NOMO-1 treated with dmso at 0.1 percent for 144 hours (cell line): ENCODE data around the gene CELF2.
A peak's percentile ranks its signal among the peaks of the same experiment; 100 is the strongest.
"Not testable (repeated sequence)": the region's sequence is repeated elsewhere in the genome, so short reads cannot be mapped to it uniquely, and the experiment has no call there.

Source experiments
- DNase-seq: peaks from one replicate; lab custom pipeline; 2025; ENCODE audit not compliant: unreplicated experiment; lab: John Stamatoyannopoulos, UW

Gene CELF2

DNA sequence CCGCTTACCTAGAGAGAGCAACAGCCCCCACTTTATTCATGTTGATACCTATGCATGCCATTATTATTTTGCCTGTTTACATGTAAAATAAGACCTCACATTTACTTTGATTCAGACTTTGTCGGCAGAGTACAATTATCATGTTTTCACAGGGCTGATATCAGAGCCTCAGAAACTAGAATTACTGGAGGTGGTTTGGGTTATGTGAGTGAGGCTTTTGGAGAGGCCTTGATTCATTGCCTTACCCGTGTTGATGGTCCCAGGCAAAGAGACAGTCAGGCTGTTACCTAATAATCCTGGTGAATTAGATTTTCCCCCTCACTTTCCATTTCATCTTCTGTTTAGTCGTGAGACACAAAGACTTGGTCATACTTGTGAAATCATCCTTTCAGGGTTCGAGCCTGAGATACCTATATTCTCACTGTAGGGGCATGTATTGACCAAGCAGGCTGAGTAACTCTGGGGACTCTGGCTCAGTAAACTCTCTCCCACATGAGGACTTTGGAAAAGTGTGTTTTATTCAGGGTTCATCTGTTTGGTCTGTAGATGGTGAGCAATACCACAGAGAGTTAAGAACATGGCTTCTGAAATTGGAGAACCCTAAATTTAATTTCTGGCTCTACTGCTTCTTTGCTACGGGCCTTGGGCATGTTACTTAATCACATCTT is 150.9 kb downstream of the CELF2 start:
- no peak for DNase-seq

GRCh38 chr10:11169976-11170375 is 152.3 kb downstream of the CELF2 start:
- no peak for DNase-seq

DNA sequence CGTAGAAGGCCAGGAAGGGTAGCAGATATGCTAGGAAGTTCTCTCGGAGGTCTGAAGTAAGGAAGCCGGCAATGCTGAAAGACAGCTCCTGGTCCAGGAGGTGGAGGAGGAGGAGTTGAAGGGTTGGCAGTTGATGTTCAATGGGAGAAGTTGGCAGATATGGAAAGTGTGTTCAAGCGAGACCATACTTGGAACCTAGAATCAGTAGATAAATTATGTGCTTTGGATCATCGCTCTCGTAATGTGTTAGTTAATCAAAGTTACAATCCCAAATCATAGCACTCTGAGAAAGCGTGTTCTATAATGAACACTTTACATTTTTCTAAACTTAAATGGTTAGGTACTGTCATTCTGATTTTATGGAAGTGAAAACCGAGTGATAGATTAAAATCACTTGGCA is 152.9 kb downstream of the CELF2 start:
- no peak for DNase-seq

- DNase-seq, result peak; percentile 68
Observed at GRCh38 chr10:11170993-11171851, 153.6 kb downstream of the CELF2 start.

DNA sequence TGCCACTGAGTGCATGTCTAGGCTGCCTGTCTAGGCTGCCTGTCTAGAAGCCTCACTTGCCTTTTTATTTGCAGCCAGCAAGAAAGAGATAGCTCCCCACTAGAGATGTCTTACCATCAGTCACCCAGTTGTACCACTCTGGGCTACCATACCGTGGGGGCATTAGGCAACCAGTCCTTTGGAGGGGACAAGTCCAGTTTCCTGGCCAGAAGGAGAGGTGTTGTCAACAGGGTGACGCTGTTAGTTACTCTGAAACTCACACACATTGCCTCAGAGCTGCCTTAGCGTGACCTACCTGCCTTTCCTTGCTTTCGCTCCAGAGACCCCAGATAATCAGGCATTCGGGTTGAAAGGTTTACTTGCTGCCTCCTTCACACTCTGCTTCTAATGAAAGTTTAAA is 155.4 kb downstream of the CELF2 start:
- DNase-seq, result no peak

GRCh38 chr10:11175823-11176243 is 158.2 kb downstream of the CELF2 start:
- DNase-seq, result no peak

DNA sequence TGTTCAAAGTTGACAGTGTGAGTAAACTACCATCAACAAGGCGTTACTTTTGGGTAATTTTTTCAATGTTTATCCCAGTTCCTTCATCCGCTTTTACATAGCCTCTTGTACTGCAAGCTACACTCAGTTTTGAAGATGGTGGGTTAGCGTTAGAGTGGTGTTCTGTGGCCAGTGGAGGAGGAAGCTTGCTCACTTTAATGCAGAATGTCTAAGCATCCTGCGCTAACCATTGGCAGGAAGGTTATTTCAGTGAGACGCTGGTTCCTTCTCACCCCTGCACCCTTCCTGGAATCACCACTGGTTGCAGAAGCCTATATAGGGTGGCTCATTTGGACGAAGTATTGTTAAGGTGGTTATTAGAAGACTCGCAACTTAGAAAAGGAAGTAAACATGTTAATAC is 159.1 kb downstream of the CELF2 start:
- no peak for DNase-seq

DNA sequence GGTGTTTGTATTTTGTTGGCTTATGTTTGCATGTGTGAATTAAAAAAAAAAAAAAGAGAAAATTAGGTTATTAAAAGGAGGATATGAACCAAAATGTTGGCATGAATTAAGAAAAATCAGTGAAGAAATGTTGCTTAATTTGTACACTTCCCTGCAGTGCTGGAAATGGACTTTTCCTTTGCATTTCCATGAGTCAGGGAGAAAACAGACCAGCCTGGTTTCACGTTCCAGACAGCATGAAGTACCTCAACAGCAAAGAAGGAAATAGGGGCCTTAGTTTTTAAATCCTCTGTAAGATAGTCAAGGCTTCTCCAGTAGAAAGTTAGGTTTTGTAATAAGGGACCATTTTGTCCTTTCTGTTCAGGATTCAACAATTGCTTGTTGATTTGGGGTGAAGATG is 159.7 kb downstream of the CELF2 start:
- DNase-seq, result no peak

DNA sequence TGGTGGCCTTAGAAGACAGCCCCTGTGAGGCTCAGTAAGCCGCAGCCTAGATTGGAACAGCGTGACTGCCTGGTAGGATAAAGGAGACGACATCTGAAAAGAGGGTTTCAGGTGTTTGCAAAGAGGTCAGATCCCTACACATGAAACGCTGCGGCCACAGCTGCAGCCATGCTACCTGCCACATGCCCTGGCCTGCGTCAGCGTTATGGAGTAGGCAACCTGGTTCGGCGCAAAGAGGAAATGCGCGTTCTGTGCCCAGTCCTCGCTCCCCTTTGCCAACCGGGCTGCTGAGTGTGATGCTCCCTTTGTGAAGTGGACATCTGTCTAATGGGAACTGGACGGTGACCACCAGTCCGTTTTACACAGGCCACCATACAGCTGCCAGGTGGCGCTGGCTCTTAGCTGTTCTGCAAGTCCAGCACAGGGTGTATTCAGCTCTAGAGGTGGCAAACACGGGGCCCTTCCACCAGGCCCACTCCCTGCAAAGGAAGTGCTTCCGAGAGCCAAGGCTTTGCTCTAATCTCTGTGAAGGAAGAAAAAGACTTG is 160.3 kb downstream of the CELF2 start:
- no peak for DNase-seq

DNA sequence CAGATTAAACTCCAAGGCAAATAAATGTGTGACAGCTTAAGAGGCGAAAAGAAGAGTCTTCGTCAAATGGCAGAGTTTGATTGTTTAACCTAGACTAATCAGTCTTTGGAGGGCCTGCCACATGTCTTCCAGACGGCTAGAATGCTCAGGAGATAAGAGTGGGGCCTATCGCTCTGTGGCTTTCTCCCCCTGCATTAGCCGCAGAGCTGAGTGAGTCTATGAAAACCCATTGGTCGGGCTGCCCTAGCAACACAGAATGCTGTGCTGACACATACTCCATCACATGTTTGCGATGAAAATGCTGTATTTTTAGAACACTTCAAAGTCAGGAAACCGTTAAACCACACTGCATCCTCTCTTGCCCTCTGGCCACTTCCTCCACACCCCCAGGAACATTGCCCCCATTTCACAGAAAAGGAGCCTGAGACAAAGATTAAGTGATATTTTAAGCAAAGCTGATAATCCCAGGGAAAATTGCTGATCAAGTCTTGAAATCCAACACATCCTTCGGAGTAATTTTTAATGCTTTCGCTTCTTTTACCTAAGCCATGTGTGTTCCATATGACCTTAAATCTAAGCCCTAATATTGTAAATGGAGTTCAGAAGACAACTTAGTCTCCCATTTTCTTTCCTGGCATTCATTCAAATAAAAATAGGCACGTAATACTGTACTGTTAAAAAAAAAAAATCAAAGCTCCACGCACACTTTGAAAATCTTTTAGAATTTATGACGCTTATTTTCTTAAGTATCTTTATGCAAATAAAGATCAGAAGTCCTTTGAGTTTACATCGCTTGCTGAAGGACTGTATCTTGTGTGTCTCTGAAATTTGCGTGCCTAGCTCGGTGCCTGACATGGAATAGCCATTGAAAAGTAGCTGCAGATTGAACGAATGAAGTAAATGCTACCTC is 161.2 kb downstream of the CELF2 start:
- DNase-seq, result peak; percentile 92

- no peak for DNase-seq
Observed at GRCh38 chr10:11179516-11180105, 161.9 kb downstream of the CELF2 start.

DNA sequence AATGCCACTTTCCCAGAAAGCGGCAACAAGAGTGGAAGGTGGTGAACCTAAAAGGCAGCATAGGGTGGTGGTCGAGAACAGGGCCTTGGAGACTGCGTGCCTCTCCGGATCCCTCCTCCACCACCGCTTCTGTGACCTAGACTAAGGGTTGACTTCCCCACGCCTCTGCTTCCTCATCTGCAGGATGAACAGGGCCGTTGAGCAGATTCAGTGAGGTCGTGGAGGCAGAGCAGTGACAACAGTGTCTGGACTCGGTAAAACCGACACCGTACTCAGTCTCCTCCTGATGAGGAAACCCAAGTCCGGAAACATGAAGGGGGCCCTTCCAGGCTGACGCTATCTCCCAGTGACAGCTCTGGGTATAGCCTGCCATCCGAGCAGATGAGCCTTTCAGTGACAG is 162.6 kb downstream of the CELF2 start:
- peak; percentile 90 for DNase-seq

GRCh38 chr10:11181978-11182377 is 164.3 kb downstream of the CELF2 start:
- no peak for DNase-seq

DNA sequence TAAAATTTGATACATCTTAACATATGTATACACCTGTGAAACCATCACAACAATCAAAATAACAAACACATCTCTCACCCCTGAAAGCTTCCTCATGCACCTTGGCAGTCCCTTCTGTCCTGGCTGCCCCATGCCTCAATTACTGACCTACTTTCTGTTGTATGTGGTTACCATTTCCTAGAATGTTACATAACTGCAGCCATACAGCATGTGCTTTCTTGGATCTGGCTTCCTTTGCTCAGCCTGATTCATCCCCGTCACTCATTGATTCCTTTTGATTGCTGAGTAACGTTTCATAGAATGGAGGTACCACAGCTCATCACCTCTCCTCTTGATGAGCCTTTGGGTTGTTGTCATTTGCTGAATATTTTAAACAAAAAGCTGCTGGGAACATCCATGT is 165.3 kb downstream of the CELF2 start:
- DNase-seq, result no peak

- DNase-seq, result no peak
Observed at GRCh38 chr10:11184093-11184492, 166.4 kb downstream of the CELF2 start.

DNA sequence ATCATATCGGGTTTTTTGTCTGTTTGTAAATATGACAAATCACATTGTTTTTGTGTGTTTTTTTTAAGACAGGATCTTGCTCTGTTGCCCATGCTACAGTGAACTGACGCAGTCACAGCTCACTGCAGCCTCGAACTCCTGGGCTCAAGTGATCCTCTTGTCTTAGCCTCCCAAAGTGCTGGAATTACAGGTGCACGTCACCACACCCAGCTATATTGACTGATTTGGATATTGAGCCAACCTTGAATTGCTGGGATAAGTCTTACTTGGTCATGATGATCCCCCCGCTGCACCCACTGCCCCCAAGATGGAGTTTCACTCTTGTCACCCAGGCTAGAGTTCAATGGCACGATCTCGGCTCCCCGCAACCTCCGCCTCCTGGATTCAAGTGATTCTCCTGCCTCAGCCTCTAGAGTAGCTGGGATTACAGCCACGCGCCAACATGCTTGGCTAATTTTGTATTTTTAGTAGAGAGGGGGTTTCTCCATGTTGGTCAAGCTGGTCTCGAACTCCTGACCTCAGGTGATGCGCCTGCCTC is 167.5 kb downstream of the CELF2 start:
- DNase-seq, result not testable (repeated sequence)

GRCh38 chr10:11186374-11186773 is 168.7 kb downstream of the CELF2 start:
- no peak for DNase-seq

DNA sequence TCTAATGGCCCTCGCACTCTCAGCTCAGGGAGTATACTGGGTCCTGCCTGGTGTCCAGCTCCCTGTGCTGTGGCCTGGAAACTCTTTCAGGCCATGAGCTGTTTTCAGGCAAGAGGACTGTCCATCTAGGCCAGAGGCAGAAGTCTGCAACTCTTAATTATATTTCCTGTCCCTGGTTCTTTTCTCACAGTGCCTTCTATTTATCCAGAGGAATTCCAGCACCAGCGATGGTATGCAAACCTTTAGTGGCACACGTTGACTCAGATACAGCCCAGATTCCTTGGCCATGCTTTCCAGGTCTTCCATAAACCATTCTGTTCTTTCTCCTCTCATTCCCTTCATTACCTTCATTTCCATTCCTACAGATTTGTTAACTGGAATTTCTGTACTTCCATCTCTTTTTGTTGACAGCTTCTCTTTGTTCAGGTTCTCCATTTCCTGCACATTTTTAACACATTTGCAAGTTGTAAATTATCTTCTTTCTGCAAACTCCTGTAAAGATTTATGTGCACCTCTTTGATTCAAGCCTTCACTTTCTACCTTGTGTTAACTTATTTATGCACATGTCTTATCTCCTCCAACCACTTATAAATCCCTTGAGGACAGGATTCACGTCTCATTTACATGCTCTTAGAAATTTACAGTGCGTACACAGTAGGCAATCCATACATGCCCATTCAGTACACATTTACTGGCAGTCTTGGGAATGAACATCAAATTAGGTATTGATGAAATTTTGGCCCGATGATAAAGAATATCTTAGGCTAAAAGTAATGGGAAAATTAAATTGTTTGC is 172.1 kb downstream of the CELF2 start:
- DNase-seq, result no peak

DNA sequence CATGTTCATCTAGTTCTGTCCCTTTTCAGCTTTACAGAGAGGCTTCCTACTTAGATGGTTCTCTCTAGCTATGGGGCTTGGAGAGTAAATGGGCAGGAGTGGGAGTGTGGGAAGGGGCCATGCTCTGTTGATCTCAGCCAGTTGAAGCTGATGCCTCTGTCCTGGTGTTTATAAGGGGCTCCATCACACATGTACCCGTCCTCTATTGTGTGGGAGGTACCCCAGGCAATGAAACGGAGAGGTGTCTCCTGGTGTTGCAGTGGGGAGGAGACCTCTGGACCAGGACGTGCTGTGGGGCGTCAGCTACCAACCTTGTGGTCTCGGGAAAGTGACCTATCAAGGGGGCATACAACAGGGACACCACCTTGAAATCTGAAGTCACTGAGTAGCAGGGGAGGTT is 173.5 kb downstream of the CELF2 start:
- no peak for DNase-seq

GRCh38 chr10:11191678-11192077 is 174.0 kb downstream of the CELF2 start:
- no peak for DNase-seq
